MM.1S (cell line): Measurements from ENCODE around the gene HDAC7.

Source experiments
- DNase-seq: peaks from one replicate; pipeline ENCODE4 v3.0.0-alpha.2; 2015
- H2AFZ ChIP-seq: fragments of 300-600 bp; sonication (generic); 2 replicates; pipeline ENCODE4 v1.6.0; 2016; ENCODE audit warnings: antibody characterized with exemption, low read length
- H3F3A ChIP-seq: fragments of 300-600 bp; sonication (generic); 2 replicates; pipeline ENCODE4 v1.6.1; 2016; ENCODE audit warnings: mild to moderate bottlenecking, antibody characterized with exemption, low read length, moderate library complexity, mixed read lengths; ENCODE audit not compliant: insufficient read depth
- H3K27ac ChIP-seq: fragments of 300-600 bp; sonication (generic); 2 replicates; pipeline ENCODE4 v1.5.1; 2016; ENCODE audit warnings: mild to moderate bottlenecking, low read length
- H3K27me3 ChIP-seq: fragments of 300-600 bp; sonication (generic); replicated peaks from 2 replicates; pipeline ENCODE4 v1.6.0; 2016; ENCODE audit warnings: low read length; ENCODE audit not compliant: insufficient read depth
- H3K36me3 ChIP-seq: fragments of 300-600 bp; sonication (generic); replicated peaks from 2 replicates; pipeline ENCODE4 v1.6.1; 2016; ENCODE audit warnings: mild to moderate bottlenecking, low read length, mixed read lengths; ENCODE audit not compliant: insufficient read depth
- H3K4me1 ChIP-seq: fragments of 300-600 bp; sonication (generic); 2 replicates; pipeline ENCODE4 v1.6.1; 2016; ENCODE audit warnings: low read length, mixed read lengths
- H3K4me2 ChIP-seq: fragments of 300-600 bp; sonication (generic); 2 replicates; pipeline ENCODE4 v1.6.0; 2016; ENCODE audit warnings: low read depth, low read length
- H3K4me3 ChIP-seq: fragments of 300-600 bp; sonication (generic); 2 replicates; pipeline ENCODE4 v1.5.1; 2016; ENCODE audit warnings: low read length, mixed read lengths
- H3K79me2 ChIP-seq: fragments of 300-600 bp; sonication (generic); 2 replicates; pipeline ENCODE4 v1.6.1; 2016; ENCODE audit warnings: mixed run types, low read length, mixed read lengths
- H3K9ac ChIP-seq: fragments of 300-600 bp; sonication (generic); 2 replicates; pipeline ENCODE4 v1.6.1; 2016; ENCODE audit warnings: low read length, mixed read lengths
- H3K9me2 ChIP-seq: fragments of 300-600 bp; sonication (generic); replicated peaks from 2 replicates; pipeline ENCODE4 v1.6.1; 2016; ENCODE audit warnings: mild to moderate bottlenecking, low read length, mixed read lengths; ENCODE audit not compliant: insufficient read depth
- H3K9me3 ChIP-seq: fragments of 300-600 bp; sonication (generic); replicated peaks from 2 replicates; pipeline ENCODE4 v1.6.1; 2016; ENCODE audit warnings: mild to moderate bottlenecking, low read length, mixed read lengths; ENCODE audit not compliant: insufficient read depth
- H4K20me1 ChIP-seq: fragments of 300-600 bp; sonication (generic); 2 replicates; pipeline ENCODE4 v1.6.1; 2016; ENCODE audit warnings: mild to moderate bottlenecking, low read length, moderate library complexity, mixed read lengths; ENCODE audit not compliant: insufficient read depth
- CTCF ChIP-seq: fragments of 300-600 bp; sonication (generic); IDR thresholded peaks from 2 replicates; pipeline ENCODE4 v1.5.1; 2016; ENCODE audit warnings: antibody characterized with exemption, low read length, mixed read lengths
- EZH2 ChIP-seq: fragments of 300-600 bp; sonication (generic); optimal IDR thresholded peaks from 2 replicates; pipeline ENCODE3; 2017; ENCODE audit warnings: low read depth, mild to moderate bottlenecking, antibody characterized with exemption, low read length, mixed read lengths
- EZH2phosphoT487 ChIP-seq: fragments of 300-600 bp; sonication (generic); IDR thresholded peaks from 2 replicates; pipeline ENCODE4 v1.6.1; 2018; ENCODE audit warnings: antibody characterized with exemption, low read length

HDAC7 gene

GRCh38 chr12:47746523-47746922 is 73.2 kb downstream of the HDAC7 start:
- no peak overlapping the region for H2AFZ ChIP-seq
- no peaks in the 10 kb centered on the region for H3K9me2 ChIP-seq
- no peak overlapping the region for H3K4me3 ChIP-seq
- H3K4me2 ChIP-seq = peak overlapping the region; percentile 18; the same call in 1 of the 2 replicates
- peaks cover 5% of the 10 kb centered on the region; the same call in 1 of the 2 replicates for H3F3A ChIP-seq
- no peaks in the 10 kb centered on the region for H3K9me3 ChIP-seq
- H3K9ac ChIP-seq = no peak overlapping the region
- no peaks in the 10 kb centered on the region for H3K36me3 ChIP-seq
- no peak for DNase-seq
- TF ChIP-seq EZH2phosphoT487 = no peak
- TF ChIP-seq CTCF = no peak
- TF ChIP-seq EZH2 = no peak
- no peaks in the 10 kb centered on the region for H3K79me2 ChIP-seq
- H4K20me1 ChIP-seq = no peaks in the 10 kb centered on the region
- H3K27me3 ChIP-seq = no peaks in the 10 kb centered on the region
- peak overlapping the region; percentile 23; the same call in 1 of the 2 replicates for H3K27ac ChIP-seq
- H3K4me1 ChIP-seq = peaks cover 24% of the 10 kb centered on the region

GRCh38 chr12:47746073-47746472 is 73.6 kb downstream of the HDAC7 start:
- no peaks in the 10 kb centered on the region for H3K36me3 ChIP-seq
- H3K4me1 ChIP-seq = peaks cover 28% of the 10 kb centered on the region
- H3K9me2 ChIP-seq = no peaks in the 10 kb centered on the region
- H3K27me3 ChIP-seq = no peaks in the 10 kb centered on the region
- no peaks in the 10 kb centered on the region for H3K79me2 ChIP-seq
- TF ChIP-seq EZH2phosphoT487 = no peak
- no peak for TF ChIP-seq CTCF
- TF ChIP-seq EZH2 = no peak
- DNase-seq = no peak
- no peak overlapping the region for H3K9ac ChIP-seq
- H3K27ac ChIP-seq = no peak overlapping the region
- no peak overlapping the region for H2AFZ ChIP-seq
- peaks cover 5% of the 10 kb centered on the region; the same call in 1 of the 2 replicates for H3F3A ChIP-seq
- no peaks in the 10 kb centered on the region for H3K9me3 ChIP-seq
- no peak overlapping the region for H3K4me2 ChIP-seq
- H3K4me3 ChIP-seq = no peak overlapping the region
- H4K20me1 ChIP-seq = no peaks in the 10 kb centered on the region

- Histone ChIP-seq H3K9me3 (no peaks in the 10 kb centered on the region), H4K20me1 (no peaks in the 10 kb centered on the region), H3K9ac (no peak overlapping the region), H2AFZ (no peak overlapping the region), H3K4me2 (no peak overlapping the region), H3K4me3 (no peak overlapping the region), H3K79me2 (no peaks in the 10 kb centered on the region), H3F3A (peaks cover 5% of the 10 kb centered on the region; the same call in 1 of the 2 replicates), H3K4me1 (peaks cover 33% of the 10 kb centered on the region), H3K27ac (no peak overlapping the region), H3K36me3 (no peaks in the 10 kb centered on the region), H3K9me2 (no peaks in the 10 kb centered on the region), H3K27me3 (no peaks in the 10 kb centered on the region)
- TF ChIP-seq CTCF (no peak), EZH2phosphoT487 (no peak), EZH2 (no peak)
- DNase-seq = no peak
Measured at GRCh38 chr12:47745485-47746041, 74.1 kb downstream of the HDAC7 start.
